ENCODE results near the gene ZDHHC4. TPM values are rescaled to one million over a fixed set of nuclear protein-coding genes. Genes with fewer than 3 reads are reported as not detected.

Gene ZDHHC4
- total and polyA plus RNA-seq, 2 of the 8 experiments (the other 6 are each of a cell fraction or from before 2014, with no cell fraction given): 50.2 to 171 TPM

DNA sequence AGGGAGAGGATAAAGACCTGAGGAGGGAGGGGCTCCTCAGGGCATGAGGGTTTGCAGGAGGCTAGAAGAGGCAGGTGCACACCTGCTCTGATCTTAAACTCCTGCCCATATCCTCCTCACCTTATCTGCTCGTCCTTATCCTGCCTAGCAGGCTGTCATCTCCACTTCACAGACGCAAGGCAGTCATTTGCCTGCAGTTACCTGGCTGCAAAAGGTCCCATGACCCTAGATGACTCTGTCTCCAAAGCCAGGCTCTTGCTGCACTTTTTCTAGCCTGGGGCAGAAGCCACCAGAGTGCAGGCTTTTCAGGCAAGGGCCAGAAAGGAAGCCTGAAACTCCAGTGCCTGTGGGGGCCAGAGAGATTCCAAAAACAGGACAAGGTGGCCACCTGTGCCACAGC is 36.5 kb downstream of the ZDHHC4 start (continued):
- TF ChIP-seq CHD7 (IDR thresholded peaks at IDR 0.05; ENCODE audit: insufficient replicate concordance, low read length): no peak
- no peak for TF ChIP-seq EZH2 (IDR thresholded peaks at IDR 0.05; ENCODE audit: low read depth, low read length, severe bottlenecking)
- no peak for TF ChIP-seq BCL11A (IDR thresholded peaks at IDR 0.05; ENCODE audit: low read depth in 2 of 2, low read length in 2 of 2)
- no peak for TF ChIP-seq ASH2L (IDR thresholded peaks at IDR 0.05; ENCODE audit: low read length)
- TF ChIP-seq SIRT6 (IDR thresholded peaks at IDR 0.05; ENCODE audit: low read length): no peak
- TF ChIP-seq, protein P1, sequence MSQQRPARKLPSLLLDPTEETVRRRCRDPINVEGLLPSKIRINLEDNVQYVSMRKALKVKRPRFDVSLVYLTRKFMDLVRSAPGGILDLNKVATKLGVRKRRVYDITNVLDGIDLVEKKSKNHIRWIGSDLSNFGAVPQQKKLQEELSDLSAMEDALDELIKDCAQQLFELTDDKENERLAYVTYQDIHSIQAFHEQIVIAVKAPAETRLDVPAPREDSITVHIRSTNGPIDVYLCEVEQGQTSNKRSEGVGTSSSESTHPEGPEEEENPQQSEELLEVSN (IDR thresholded peaks at IDR 0.05): no peak
- TF ChIP-seq RFX5 (IDR thresholded peaks at IDR 0.05; ENCODE audit: borderline replicate concordance, low read depth, low read length): no peak
- TF ChIP-seq, protein P2, sequence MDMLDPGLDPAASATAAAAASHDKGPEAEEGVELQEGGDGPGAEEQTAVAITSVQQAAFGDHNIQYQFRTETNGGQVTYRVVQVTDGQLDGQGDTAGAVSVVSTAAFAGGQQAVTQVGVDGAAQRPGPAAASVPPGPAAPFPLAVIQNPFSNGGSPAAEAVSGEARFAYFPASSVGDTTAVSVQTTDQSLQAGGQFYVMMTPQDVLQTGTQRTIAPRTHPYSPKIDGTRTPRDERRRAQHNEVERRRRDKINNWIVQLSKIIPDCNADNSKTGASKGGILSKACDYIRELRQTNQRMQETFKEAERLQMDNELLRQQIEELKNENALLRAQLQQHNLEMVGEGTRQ (IDR thresholded peaks at IDR 0.05; ENCODE audit: low read length): no peak
- no peak for TF ChIP-seq SP1 (IDR thresholded peaks at IDR 0.05; ENCODE audit: low read depth, low read length)
- TF ChIP-seq ATF3 (IDR thresholded peaks at IDR 0.05; ENCODE audit: insufficient read depth, low read depth, low read length): no peak

Measured in H1 (cell line).